ENCODE results near the gene RNF20. TPM values are rescaled to one million over a fixed set of nuclear protein-coding genes. Genes with fewer than 3 reads are reported as not detected.

The RNF20 gene
- total and polyA plus RNA-seq, 2 donors (not counting 1 experiment from before 2014, with no cell fraction given), result 5.7 to 56.4 TPM

GRCh38 chr9:101566904-101567724 is 33.5 kb downstream of the RNF20 start:
- Mint-ChIP-seq H3K27ac (no peak overlapping the region), H3K4me3 (no peak overlapping the region), H3K9me3 (ENCODE audit: insufficient read depth) (no peaks in the 10 kb centered on the region), H3K4me1 (no peaks in the 10 kb centered on the region), H3K27me3 (no peaks in the 10 kb centered on the region)
- H3K36me3 ChIP-seq (replicated peaks in 1 of 2; ENCODE audit: control extremely low read depth in 1 of 2, control insufficient read depth in 1 of 2, extremely low read depth in 1 of 2, insufficient read depth in 2 of 2, low read length in 1 of 2), result peaks cover 6 to 46% of the 10 kb centered on the region in 2 experiments
- no peaks in the 10 kb centered on the region for H3K27me3 ChIP-seq (replicated peaks in 1 of 4; ENCODE audit: control extremely low read depth in 1 of 4, control insufficient read depth in 3 of 4, insufficient read depth in 4 of 4, low read length in 3 of 4)
- TF ChIP-seq CTCF (IDR thresholded peaks at IDR 0.05) (no peak), EZH2 (IDR thresholded peaks at IDR 0.05; ENCODE audit: borderline replicate concordance, insufficient read depth, low read depth, low read length, poor library complexity, severe bottlenecking) (no peak)
- ATAC-seq (ENCODE audit: low read depth), result no peak
- H3K4me1 ChIP-seq (ENCODE audit: control insufficient read depth in 2 of 2, insufficient read depth in 2 of 2, low read length in 2 of 2), result no peaks in the 10 kb centered on the region
- POLR2A ChIA-PET, result no interaction called here
- no peak overlapping the region for H3K27ac ChIP-seq (ENCODE audit: low read length in 2 of 2)
- no peaks in the 10 kb centered on the region for H4K20me1 ChIP-seq (ENCODE audit: control insufficient read depth, insufficient read depth, low read length, poor library complexity, severe bottlenecking)
- no peak overlapping the region for H3K4me3 ChIP-seq (ENCODE audit: control extremely low read depth in 1 of 5, extremely low read depth in 1 of 5, insufficient read depth in 1 of 5, low read depth in 2 of 5, low read length in 4 of 5)
- no peak overlapping the region for H2AFZ ChIP-seq (ENCODE audit: insufficient read depth, low read depth, low read length, poor library complexity, severe bottlenecking)
- H3K4me2 ChIP-seq (replicated peaks; ENCODE audit: low read depth, low read length, poor library complexity, severe bottlenecking), result no peak overlapping the region
- no peaks in the 10 kb centered on the region for H3K79me2 ChIP-seq (ENCODE audit: control insufficient read depth, insufficient read depth, low read length)
- no peaks in the 10 kb centered on the region for H3K9me3 ChIP-seq (ENCODE audit: control extremely low read depth in 1 of 3, control insufficient read depth in 2 of 3, insufficient read depth in 1 of 3, low read length in 2 of 3)
- intact Hi-C loops (cut with micrococcal nuclease), result no loop called here
- 82% methylated on average over 1 of the region's 5 CpGs for WGBS (ENCODE audit: insufficient coverage)
- no peak for DNase-seq
- H3K9ac ChIP-seq (ENCODE audit: low read length), result no peak overlapping the region
- CTCF ChIA-PET, result interaction anchor here (0.7 kb wide), 1 partner anchor 13 kb away, joined by 5 read pairs; no protein-coding TSS in a partner anchor

GRCh38 chr9:101567725-101568350 is 34.2 kb downstream of the RNF20 start:
- ChIA-PET CTCF (interaction anchor here (0.7 kb wide), 1 partner anchor 12 kb away, joined by 5 read pairs; no protein-coding TSS in a partner anchor), POLR2A (no interaction called here)
- no peaks in the 10 kb centered on the region for H3K4me1 Mint-ChIP-seq
- WGBS (ENCODE audit: insufficient coverage), result 94% methylated on average over 2 of the region's 3 CpGs
- Histone ChIP-seq H3K4me1 (ENCODE audit: control insufficient read depth in 2 of 2, insufficient read depth in 2 of 2, low read length in 2 of 2) (no peaks in the 10 kb centered on the region), H3K79me2 (ENCODE audit: control insufficient read depth, insufficient read depth, low read length) (no peaks in the 10 kb centered on the region), H3K9me3 (ENCODE audit: control extremely low read depth in 1 of 3, control insufficient read depth in 2 of 3, insufficient read depth in 1 of 3, low read length in 2 of 3) (no peaks in the 10 kb centered on the region), H3K36me3 (replicated peaks in 1 of 2; ENCODE audit: control extremely low read depth in 1 of 2, control insufficient read depth in 1 of 2, extremely low read depth in 1 of 2, insufficient read depth in 2 of 2, low read length in 1 of 2) (peaks cover 6 to 39% of the 10 kb centered on the region in 2 experiments), H3K27ac (ENCODE audit: low read length in 2 of 2) (no peak overlapping the region), H4K20me1 (ENCODE audit: control insufficient read depth, insufficient read depth, low read length, poor library complexity, severe bottlenecking) (no peaks in the 10 kb centered on the region), H3K4me2 (replicated peaks; ENCODE audit: low read depth, low read length, poor library complexity, severe bottlenecking) (no peak overlapping the region), H3K9ac (ENCODE audit: low read length) (no peak overlapping the region), H2AFZ (ENCODE audit: insufficient read depth, low read depth, low read length, poor library complexity, severe bottlenecking) (no peak overlapping the region), H3K4me3 (ENCODE audit: control extremely low read depth in 1 of 5, extremely low read depth in 1 of 5, insufficient read depth in 1 of 5, low read depth in 2 of 5, low read length in 4 of 5) (no peak overlapping the region), H3K27me3 (replicated peaks in 1 of 4; ENCODE audit: control extremely low read depth in 1 of 4, control insufficient read depth in 3 of 4, insufficient read depth in 4 of 4, low read length in 3 of 4) (no peaks in the 10 kb centered on the region)
- H3K27ac Mint-ChIP-seq, result no peak overlapping the region
- ATAC-seq (ENCODE audit: low read depth), result no peak
- no peaks in the 10 kb centered on the region for H3K27me3 Mint-ChIP-seq
- intact Hi-C loops (cut with micrococcal nuclease), result no loop called here
- no peak for DNase-seq
- H3K9me3 Mint-ChIP-seq (ENCODE audit: insufficient read depth), result no peaks in the 10 kb centered on the region
- no peak for TF ChIP-seq EZH2 (IDR thresholded peaks at IDR 0.05; ENCODE audit: borderline replicate concordance, insufficient read depth, low read depth, low read length, poor library complexity, severe bottlenecking)
- no peak for TF ChIP-seq CTCF (IDR thresholded peaks at IDR 0.05)
- H3K4me3 Mint-ChIP-seq, result no peak overlapping the region
